ENCODE results near the gene NFIC.

The NFIC gene

DNA sequence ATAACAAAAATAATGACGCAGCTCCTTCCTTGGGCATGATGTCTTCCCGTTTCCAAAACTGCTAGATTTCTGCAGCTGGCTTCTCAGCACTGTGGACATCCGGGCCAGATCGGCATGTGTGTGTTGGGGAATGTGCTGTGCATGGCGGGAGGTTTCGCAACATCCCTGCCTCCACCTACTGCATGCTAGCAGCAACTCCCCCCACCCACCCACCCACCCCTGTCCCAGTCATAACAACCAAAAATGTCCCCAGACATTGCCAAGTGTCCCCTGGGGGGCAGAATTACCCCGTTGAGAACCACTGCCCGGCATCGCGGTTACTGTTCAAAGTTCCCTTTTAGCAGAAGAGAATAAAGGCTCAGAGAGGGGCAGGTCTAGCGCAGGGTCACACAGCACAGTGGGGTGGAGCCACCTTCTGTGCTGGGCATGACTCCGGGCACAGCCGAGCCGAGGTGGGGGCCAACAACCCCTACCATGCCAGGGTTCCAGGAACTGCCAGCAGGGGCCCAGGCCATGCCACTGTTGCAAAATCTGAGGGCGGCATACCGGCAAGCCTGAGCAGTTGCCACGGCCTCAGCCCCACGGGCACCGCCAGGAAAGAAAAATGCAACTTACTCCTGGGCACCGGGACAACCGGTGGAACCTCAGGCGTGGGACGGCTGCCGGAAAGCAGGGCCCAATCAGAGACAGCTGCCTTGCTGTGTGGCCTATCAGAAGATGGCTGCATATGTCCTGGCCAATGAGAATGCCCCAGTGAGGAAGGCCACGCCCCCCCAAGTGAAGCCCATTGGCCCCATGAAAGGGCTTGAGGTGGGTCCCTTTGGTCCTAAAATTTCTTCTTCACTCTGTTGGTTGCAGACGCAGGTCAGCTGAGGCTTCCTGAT lies 22.5 kb upstream of the NFIC start:
- TF ChIP-seq TAF1 (IDR thresholded peaks at IDR 0.05; ENCODE audit: low read depth), result no peak; the same call in 1 of the 2 replicates
- TF ChIP-seq RAD21 (IDR thresholded peaks at IDR 0.05; ENCODE audit: low read depth), result no peak; the same call in 1 of the 2 replicates
- TF ChIP-seq, protein P1, sequence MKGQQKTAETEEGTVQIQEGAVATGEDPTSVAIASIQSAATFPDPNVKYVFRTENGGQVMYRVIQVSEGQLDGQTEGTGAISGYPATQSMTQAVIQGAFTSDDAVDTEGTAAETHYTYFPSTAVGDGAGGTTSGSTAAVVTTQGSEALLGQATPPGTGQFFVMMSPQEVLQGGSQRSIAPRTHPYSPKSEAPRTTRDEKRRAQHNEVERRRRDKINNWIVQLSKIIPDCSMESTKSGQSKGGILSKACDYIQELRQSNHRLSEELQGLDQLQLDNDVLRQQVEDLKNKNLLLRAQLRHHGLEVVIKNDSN (IDR thresholded peaks at IDR 0.05), result no peak
- no peak for TF ChIP-seq ZBTB7A (IDR thresholded peaks at IDR 0.05; ENCODE audit: low read depth)
- TF ChIP-seq, protein P2, sequence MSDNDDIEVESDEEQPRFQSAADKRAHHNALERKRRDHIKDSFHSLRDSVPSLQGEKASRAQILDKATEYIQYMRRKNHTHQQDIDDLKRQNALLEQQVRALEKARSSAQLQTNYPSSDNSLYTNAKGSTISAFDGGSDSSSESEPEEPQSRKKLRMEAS (IDR thresholded peaks at IDR 0.05), result peak; percentile 36
- peak; percentile 78 for TF ChIP-seq FOXM1 (IDR thresholded peaks at IDR 0.05; ENCODE audit: borderline replicate concordance, low read depth)
- no peak for TF ChIP-seq CREB1 (IDR thresholded peaks at IDR 0.05; ENCODE audit: low read depth)
- 0 out of 2 replicates have a peak, but pooled peaks have one; percentile 59 for TF ChIP-seq YY1 (IDR thresholded peaks at IDR 0.05; ENCODE audit: low read depth)
- 0 out of 2 replicates have a peak, but pooled peaks have one; percentile 38 for TF ChIP-seq TEAD4 (IDR thresholded peaks at IDR 0.05)
- peak; percentile 93 for TF ChIP-seq CEBPB (IDR thresholded peaks at IDR 0.05)

DNA sequence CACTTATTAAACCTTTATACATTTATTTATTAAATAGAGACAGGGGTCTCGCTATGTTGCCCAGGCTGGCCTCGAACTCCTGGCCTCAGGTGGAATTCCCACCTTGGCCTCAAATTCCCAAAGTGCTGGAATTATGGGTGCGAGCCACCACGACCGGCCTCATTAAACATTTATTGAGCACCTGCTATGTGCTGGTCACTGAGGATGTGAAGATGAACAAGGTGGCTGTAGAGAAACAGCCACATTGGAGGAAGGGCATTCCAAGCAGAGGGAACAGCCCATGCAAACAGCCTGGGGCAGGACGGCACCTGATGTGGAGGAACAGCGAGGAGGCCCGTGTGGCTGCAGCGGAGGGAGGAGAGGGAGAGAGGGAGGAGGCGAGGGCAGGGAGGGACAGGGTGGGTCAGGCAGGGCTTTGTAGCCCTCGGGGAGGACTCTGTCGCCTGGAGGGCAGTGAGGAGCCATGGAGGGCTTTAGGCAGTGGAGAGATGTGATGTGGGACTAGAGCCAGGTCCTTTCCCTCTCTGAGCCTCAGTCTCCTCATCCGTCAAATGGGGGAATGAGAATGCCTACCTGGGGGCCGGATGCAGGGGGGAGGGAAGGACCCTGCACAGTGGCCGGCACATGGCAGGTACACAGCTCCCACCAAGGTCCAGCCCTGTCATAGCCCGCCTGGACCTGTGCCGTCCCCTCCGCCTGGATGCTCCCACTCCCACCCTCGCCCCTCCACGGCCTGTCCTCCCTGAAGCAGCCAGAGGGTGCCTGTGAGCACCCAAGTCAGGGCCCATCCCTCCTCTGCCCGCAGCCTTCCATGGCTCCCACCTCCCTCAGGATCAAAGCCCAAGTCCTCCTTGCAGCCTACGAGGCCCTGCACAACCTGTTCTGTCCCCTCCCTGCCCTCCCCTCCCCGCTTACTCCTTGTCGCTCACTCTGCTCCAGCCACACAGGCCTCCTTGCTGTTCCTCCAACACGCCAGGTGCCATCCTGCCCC lies 21.5 kb upstream of the NFIC start:
- TF ChIP-seq TAF1 (IDR thresholded peaks at IDR 0.05; ENCODE audit: low read depth), result no peak
- no peak for TF ChIP-seq YY1 (IDR thresholded peaks at IDR 0.05; ENCODE audit: low read depth)

DNA sequence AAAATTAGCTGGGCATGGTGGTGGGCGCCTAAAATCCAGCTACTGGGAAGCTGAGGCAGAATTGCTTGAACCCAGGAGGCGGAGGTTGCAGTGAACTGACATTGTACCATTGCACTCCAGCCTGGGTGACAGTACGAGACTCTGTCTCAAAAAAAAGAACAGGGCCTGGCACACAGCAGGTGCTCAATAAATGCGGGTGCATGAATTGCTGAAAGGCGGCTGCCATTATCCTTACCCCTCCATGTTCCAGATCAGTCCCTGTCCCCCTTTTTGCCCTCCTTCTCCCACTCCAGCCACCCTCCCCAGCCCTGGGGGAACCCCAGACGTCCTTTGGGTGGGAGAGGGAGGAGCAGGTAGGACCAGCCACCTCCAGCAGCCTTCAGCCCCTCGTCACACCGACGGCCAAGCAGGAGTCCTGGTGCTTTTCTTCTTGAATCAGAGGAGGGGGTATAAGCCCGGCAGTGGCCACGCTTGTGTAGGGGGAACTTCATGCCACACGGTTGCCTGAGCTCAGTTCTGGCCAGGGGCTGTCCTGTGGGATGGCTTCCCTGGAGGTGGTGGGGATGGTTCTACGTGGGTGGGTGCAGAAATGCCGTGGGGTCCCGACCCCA lies 20.4 kb upstream of the NFIC start:
- TF ChIP-seq, protein P1 (IDR thresholded peaks at IDR 0.05), result no peak

DNA sequence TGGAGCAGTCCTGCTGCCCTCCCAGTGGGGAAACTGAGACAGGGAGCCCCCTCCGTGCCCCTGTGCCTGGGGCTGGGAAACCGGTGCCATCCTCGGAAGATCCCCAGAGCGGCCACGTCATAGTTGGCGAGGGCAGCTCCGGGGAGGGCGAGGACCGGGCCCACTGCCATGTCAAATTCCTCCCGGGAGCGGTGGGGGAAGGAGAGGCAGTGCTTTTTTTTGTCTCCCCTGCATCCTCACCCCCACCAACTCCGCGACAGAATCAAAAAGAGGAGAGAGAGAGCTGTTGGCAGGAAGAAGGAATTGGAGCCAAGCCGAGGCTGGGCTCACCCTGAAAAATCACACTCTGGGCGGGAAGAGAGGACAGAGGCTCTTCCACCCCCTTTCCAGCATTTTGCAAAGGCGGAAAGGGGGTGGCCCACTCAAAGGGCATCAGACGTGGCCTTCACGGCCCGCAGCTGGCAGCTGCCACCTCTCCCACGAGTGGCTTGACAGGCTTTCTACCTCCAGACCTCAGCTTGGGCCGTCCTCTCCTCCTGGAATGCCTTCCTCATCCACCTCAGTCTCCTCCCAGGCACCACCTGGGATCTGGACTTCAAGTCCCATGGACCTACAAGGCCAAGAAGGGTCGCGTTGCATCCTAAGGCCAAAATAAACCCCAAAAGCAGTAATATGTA lies 19.6 kb upstream of the NFIC start:
- TF ChIP-seq RAD21 (IDR thresholded peaks at IDR 0.05; ENCODE audit: low read depth), result no peak
- no peak for TF ChIP-seq CEBPB (IDR thresholded peaks at IDR 0.05)
- TF ChIP-seq, protein P1 (IDR thresholded peaks at IDR 0.05), result no peak
- no peak for TF ChIP-seq EGR1 (IDR thresholded peaks at IDR 0.05)
- TF ChIP-seq YY1 (IDR thresholded peaks at IDR 0.05; ENCODE audit: low read depth), result no peak
- TF ChIP-seq TEAD4 (IDR thresholded peaks at IDR 0.05), result no peak
- TF ChIP-seq TAF1 (IDR thresholded peaks at IDR 0.05; ENCODE audit: low read depth), result no peak
- no peak for TF ChIP-seq ZBTB7A (IDR thresholded peaks at IDR 0.05; ENCODE audit: low read depth)
- no peak for TF ChIP-seq CREB1 (IDR thresholded peaks at IDR 0.05; ENCODE audit: low read depth)
- no peak for TF ChIP-seq FOXM1 (IDR thresholded peaks at IDR 0.05; ENCODE audit: borderline replicate concordance, low read depth)
- TF ChIP-seq, protein P3, sequence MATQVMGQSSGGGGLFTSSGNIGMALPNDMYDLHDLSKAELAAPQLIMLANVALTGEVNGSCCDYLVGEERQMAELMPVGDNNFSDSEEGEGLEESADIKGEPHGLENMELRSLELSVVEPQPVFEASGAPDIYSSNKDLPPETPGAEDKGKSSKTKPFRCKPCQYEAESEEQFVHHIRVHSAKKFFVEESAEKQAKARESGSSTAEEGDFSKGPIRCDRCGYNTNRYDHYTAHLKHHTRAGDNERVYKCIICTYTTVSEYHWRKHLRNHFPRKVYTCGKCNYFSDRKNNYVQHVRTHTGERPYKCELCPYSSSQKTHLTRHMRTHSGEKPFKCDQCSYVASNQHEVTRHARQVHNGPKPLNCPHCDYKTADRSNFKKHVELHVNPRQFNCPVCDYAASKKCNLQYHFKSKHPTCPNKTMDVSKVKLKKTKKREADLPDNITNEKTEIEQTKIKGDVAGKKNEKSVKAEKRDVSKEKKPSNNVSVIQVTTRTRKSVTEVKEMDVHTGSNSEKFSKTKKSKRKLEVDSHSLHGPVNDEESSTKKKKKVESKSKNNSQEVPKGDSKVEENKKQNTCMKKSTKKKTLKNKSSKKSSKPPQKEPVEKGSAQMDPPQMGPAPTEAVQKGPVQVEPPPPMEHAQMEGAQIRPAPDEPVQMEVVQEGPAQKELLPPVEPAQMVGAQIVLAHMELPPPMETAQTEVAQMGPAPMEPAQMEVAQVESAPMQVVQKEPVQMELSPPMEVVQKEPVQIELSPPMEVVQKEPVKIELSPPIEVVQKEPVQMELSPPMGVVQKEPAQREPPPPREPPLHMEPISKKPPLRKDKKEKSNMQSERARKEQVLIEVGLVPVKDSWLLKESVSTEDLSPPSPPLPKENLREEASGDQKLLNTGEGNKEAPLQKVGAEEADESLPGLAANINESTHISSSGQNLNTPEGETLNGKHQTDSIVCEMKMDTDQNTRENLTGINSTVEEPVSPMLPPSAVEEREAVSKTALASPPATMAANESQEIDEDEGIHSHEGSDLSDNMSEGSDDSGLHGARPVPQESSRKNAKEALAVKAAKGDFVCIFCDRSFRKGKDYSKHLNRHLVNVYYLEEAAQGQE (IDR thresholded peaks at IDR 0.05; ENCODE audit: low read depth), result no peak
- TF ChIP-seq EP300 (IDR thresholded peaks at IDR 0.05; ENCODE audit: borderline replicate concordance), result no peak
- TF ChIP-seq TCF12 (IDR thresholded peaks at IDR 0.05; ENCODE audit: low read depth), result no peak
- TF ChIP-seq, protein P2 (IDR thresholded peaks at IDR 0.05), result no peak
- TF ChIP-seq NFIC (IDR thresholded peaks at IDR 0.05), result no peak

DNA sequence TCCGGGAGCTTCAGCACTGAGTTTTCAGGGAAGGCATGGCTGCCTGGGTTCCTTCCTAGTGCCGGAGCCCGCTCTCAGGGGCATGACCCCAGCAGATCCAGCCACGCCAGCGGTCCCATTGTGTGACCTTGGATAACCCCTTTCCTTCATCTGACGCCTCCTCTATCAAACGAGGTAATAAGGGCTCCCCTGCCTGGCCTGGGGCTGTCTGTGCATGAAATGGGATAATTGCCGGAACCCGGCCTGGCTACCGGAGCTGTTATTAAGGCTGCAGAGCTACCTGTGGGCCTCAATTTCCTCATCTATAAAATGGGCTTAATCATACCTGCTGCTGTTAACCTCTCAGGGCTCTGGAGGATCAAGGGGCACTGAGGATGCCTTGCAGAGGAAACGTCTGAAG lies 18.3 kb upstream of the NFIC start:
- no peak for TF ChIP-seq ZBTB7A (IDR thresholded peaks at IDR 0.05; ENCODE audit: low read depth)
- TF ChIP-seq TEAD4 (IDR thresholded peaks at IDR 0.05), result no peak
- no peak for TF ChIP-seq TAF1 (IDR thresholded peaks at IDR 0.05; ENCODE audit: low read depth)
- TF ChIP-seq TCF12 (IDR thresholded peaks at IDR 0.05; ENCODE audit: low read depth), result no peak
- TF ChIP-seq, protein P1 (IDR thresholded peaks at IDR 0.05), result no peak
- TF ChIP-seq, protein P3 (IDR thresholded peaks at IDR 0.05; ENCODE audit: low read depth), result no peak

Data from Ishikawa (cell line).